Keratinocyte (primary cell): ENCODE results near the gene FGD4. TPM values are rescaled to one million over a fixed set of nuclear protein-coding genes. Genes with fewer than 3 reads are reported as not detected.
"Not testable (repeated sequence)": the region's sequence is repeated elsewhere in the genome, so short reads cannot be mapped to it uniquely, and the experiment has no call there.

Source experiments
- DNase-seq: peaks from one replicate; pipeline ENCODE4 v3.0.0-alpha.2; 2011; ENCODE audit warnings: low read depth, missing footprints, low spot score
- FAIRE-seq: peaks from 2 replicates; lab custom pipeline; 2011; peaks lifted over from hg19 to GRCh38; lab: Jason Lieb, UNC
- H2AFZ ChIP-seq: 2 replicates; pipeline ENCODE4 v1.6.0; 2012; ENCODE audit warnings: low read length, control low read depth, inconsistent platforms; ENCODE audit not compliant: control insufficient read depth
- H3K27ac ChIP-seq: 2 replicates; pipeline ENCODE4 v1.5.1; 2011; ENCODE audit warnings: low read length; ENCODE audit not compliant: control insufficient read depth, insufficient read depth
- H3K27me3 ChIP-seq: 3 replicates; pipeline ENCODE4 v1.6.0; 2011; ENCODE audit warnings: low read length; ENCODE audit not compliant: control insufficient read depth, insufficient read depth; ENCODE audit errors: extremely low read depth
- H3K36me3 ChIP-seq, 2 experiments: 2 replicates in 1 of 2; 3 replicates in 1 of 2; pipeline ENCODE4 v1.5.1; 2011; ENCODE audit warnings: low read length in 2 of 2, mild to moderate bottlenecking in 1 of 2; ENCODE audit not compliant: control insufficient read depth in 2 of 2, insufficient read depth in 2 of 2; ENCODE audit errors: extremely low read depth in 1 of 2
- H3K4me1 ChIP-seq: 3 replicates; pipeline ENCODE4 v1.5.1; 2011; ENCODE audit warnings: low read length; ENCODE audit not compliant: control insufficient read depth, insufficient read depth; ENCODE audit errors: extremely low read depth
- H3K4me2 ChIP-seq: 3 replicates; pipeline ENCODE4 v1.6.0; 2011; ENCODE audit warnings: low read depth, low read length; ENCODE audit not compliant: control insufficient read depth, insufficient read depth; ENCODE audit errors: extremely low read depth
- H3K4me3 ChIP-seq, 3 experiments: fragments of 200-600 bp in 1 of 3; sonication (generic) in 1 of 3; 2 replicates in 2 of 3; 3 replicates in 1 of 3; pipeline ENCODE4 v1.5.1; 2011 to 2016; ENCODE audit warnings: low read length in 3 of 3, mild to moderate bottlenecking in 3 of 3, control low read depth in 2 of 3, inconsistent platforms in 1 of 3, low read depth in 1 of 3, mixed read lengths in 1 of 3, mixed run types in 1 of 3, moderate library complexity in 1 of 3; ENCODE audit not compliant: control insufficient read depth in 2 of 3, insufficient read depth in 2 of 3; ENCODE audit errors: extremely low read depth in 1 of 3
- H3K79me2 ChIP-seq: 2 replicates; pipeline ENCODE4 v1.6.0; 2012; ENCODE audit warnings: low read length; ENCODE audit not compliant: control insufficient read depth, insufficient read depth
- H3K9ac ChIP-seq: 3 replicates; pipeline ENCODE4 v1.6.0; 2011; ENCODE audit warnings: low read length; ENCODE audit not compliant: control insufficient read depth, insufficient read depth; ENCODE audit errors: extremely low read depth
- H3K9me1 ChIP-seq: 3 replicates; pipeline ENCODE4 v1.6.0; 2011; ENCODE audit warnings: low read length; ENCODE audit not compliant: control insufficient read depth, insufficient read depth; ENCODE audit errors: extremely low read depth
- H3K9me3 ChIP-seq: 2 replicates; pipeline ENCODE4 v1.5.1; 2012; ENCODE audit warnings: low read depth, low read length; ENCODE audit not compliant: control insufficient read depth
- H4K20me1 ChIP-seq: 3 replicates; pipeline ENCODE4 v1.6.0; 2011; ENCODE audit warnings: low read length; ENCODE audit not compliant: control insufficient read depth, insufficient read depth; ENCODE audit errors: extremely low read depth
- CTCF ChIP-seq, 3 experiments: IDR thresholded peaks in 1 of 3; conservative IDR thresholded peaks in 1 of 3; optimal IDR thresholded peaks in 1 of 3; 2 replicates in 2 of 3; 3 replicates in 1 of 3; pipeline versions ENCODE3 to v1.5.1; 2011; ENCODE audit warnings: low read length in 3 of 3, mild to moderate bottlenecking in 3 of 3, moderate library complexity in 2 of 3, control low read depth in 1 of 3, inconsistent platforms in 1 of 3; ENCODE audit not compliant: insufficient read depth in 2 of 3; ENCODE audit errors: extremely low read depth in 1 of 3
- EZH2 ChIP-seq: IDR thresholded peaks from one replicate; pipeline ENCODE4 v1.6.1; 2012; ENCODE audit warnings: inconsistent platforms, mild to moderate bottlenecking, low read length, moderate library complexity
- dilution Hi-C: fragments of 300-500 bp; cut with MboI; formaldehyde crosslinking; loops from one replicate; pipeline ENCODE4 v1.7.0; 2020; ENCODE audit warnings: low sequenced_read_pairs; ENCODE audit not compliant: extremely low pct_ligation_motif_present
- polyA plus RNA-seq, 5 experiments: library from polyadenylated mRNA; depleted of rRNA in 3 of 5; stranded (reverse) in 3 of 5; stranded (forward) in 1 of 5; unstranded in 1 of 5; fragments of >200 nt; gene quantifications; 1 replicate in 1 of 5; 2 replicates in 3 of 5; 3 replicates in 1 of 5; pipeline versions ENCODE4 v1.2.1 to v1.2.3, GENCODE V29; 2011 to 2012; ENCODE audit warnings: missing spikeins in 2 of 5, low read depth in 1 of 5, low replicate concordance in 1 of 5

The FGD4 gene
- polyA plus RNA-seq, 1 donor (not counting 4 experiments of a cell fraction or from before 2014, with no cell fraction given): 10.5 TPM

- dilution Hi-C loops: no loop called here
Measured at GRCh38 chr12:32560520-32560919, 161.2 kb downstream of the FGD4 start.

DNA sequence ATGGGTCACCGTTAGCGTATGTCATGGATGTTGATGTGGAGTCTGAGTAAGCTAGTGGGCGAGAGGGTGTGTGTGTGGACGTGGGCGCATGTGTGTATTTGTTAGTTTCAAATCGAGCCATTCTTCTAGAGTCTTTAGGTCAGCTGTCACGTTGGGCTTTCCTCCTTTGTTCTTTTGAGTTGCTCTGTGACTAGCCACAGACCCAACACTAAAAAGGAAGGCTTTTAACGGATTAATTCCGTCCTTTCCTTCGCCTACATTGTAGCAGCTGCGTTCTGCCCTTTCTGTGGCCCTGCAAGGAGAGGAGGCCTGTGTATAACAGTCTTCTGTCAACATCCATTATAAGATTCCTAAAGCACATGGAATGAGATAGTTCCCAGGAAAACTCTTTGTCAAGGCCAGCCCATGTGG is 162.6 kb downstream of the FGD4 start:
- no peaks in the 10 kb centered on the region for H3K9me3 ChIP-seq
- no peak overlapping the region for H3K4me3 ChIP-seq
- no peaks in the 10 kb centered on the region for H3K27me3 ChIP-seq
- no peak overlapping the region for H3K4me2 ChIP-seq
- dilution Hi-C loops: no loop called here
- H3K9me1 ChIP-seq: no peaks in the 10 kb centered on the region
- H4K20me1 ChIP-seq: no peaks in the 10 kb centered on the region
- FAIRE-seq (no peak), DNase-seq (no peak)
- no peak overlapping the region for H2AFZ ChIP-seq
- peaks cover 16% of the 10 kb centered on the region for H3K4me1 ChIP-seq
- H3K9ac ChIP-seq: no peak overlapping the region
- no peak overlapping the region for H3K27ac ChIP-seq
- H3K36me3 ChIP-seq: peaks cover 0 to 6% of the 10 kb centered on the region in 2 experiments
- TF ChIP-seq EZH2 (no peak), CTCF (optimal IDR thresholded peaks at IDR 0.05 in 1 of 3, IDR thresholded peaks at IDR 0.05 in 1 of 3, conservative IDR thresholded peaks at IDR 0.05 in 1 of 3; ENCODE audit: extremely low read depth in 1 of 3, insufficient read depth in 2 of 3, low read length in 3 of 3) (no peak)
- H3K79me2 ChIP-seq: peaks cover 20% of the 10 kb centered on the region

More at GRCh38 chr12:32560520-32560919, 161.2 kb downstream of the FGD4 start:
- peaks cover 16% of the 10 kb centered on the region for H3K79me2 ChIP-seq
- no peaks in the 10 kb centered on the region for H3K27me3 ChIP-seq
- FAIRE-seq (no peak), DNase-seq (no peak)
- no peak overlapping the region for H3K4me2 ChIP-seq
- H3K9me1 ChIP-seq: no peaks in the 10 kb centered on the region
- no peak overlapping the region for H3K4me3 ChIP-seq
- H4K20me1 ChIP-seq: no peaks in the 10 kb centered on the region
- no peak overlapping the region for H3K9ac ChIP-seq
- H3K27ac ChIP-seq: no peak overlapping the region
- H2AFZ ChIP-seq: no peak overlapping the region
- H3K4me1 ChIP-seq: peaks cover 8% of the 10 kb centered on the region
- TF ChIP-seq CTCF (optimal IDR thresholded peaks at IDR 0.05 in 1 of 3, IDR thresholded peaks at IDR 0.05 in 1 of 3, conservative IDR thresholded peaks at IDR 0.05 in 1 of 3; ENCODE audit: extremely low read depth in 1 of 3, insufficient read depth in 2 of 3, low read length in 3 of 3) (no peak), EZH2 (no peak)
- H3K36me3 ChIP-seq: peaks cover 0 to 5% of the 10 kb centered on the region in 2 experiments
- no peaks in the 10 kb centered on the region for H3K9me3 ChIP-seq

DNA sequence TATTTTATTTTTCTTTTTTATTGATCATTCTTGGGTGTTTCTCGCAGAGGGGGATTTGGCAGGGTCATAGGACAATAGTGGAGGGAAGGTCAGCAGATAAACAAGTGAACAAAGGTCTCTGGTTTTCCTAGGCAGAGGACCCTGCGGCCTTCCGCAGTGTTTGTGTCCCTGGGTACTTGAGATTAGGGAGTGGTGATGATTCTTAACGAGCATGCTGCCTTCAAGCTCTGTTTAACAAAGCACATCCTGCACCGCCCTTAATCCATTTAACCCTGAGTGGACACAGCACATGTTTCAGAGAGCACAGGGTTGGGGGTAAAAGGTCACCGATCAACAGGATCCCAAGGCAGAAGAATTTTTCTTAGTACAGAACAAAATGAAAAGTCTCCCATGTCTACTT is 163.1 kb downstream of the FGD4 start:
- Histone ChIP-seq H3K79me2 (peaks cover 20% of the 10 kb centered on the region), H3K4me1 (peaks cover 20% of the 10 kb centered on the region)
- H3K4me3 ChIP-seq, H3K9me1 ChIP-seq, H3K9me3 ChIP-seq, H2AFZ ChIP-seq, H4K20me1 ChIP-seq, H3K36me3 ChIP-seq, dilution Hi-C loops, H3K27me3 ChIP-seq, H3K4me2 ChIP-seq, H3K27ac ChIP-seq, FAIRE-seq, DNase-seq, H3K9ac ChIP-seq: not testable (repeated sequence)
